HCT116 (cell line): ENCODE measurements around the gene PREP. TPM values are rescaled to one million over a fixed set of nuclear protein-coding genes. Genes with fewer than 3 reads are reported as not detected.

Source experiments
- ATAC-seq: fragments of 200-7000 bp; cut with Tn5 transposase; 2 replicates; pipeline ENCODE4 v1.9.1; 2020; ENCODE audit warnings: mild to moderate bottlenecking, moderate library complexity
- BruUV-seq: library from RNA; stranded (reverse); fragments of 400-500 nt; replicated peaks from 2 replicates; lab custom pipeline; 2021; lab: Mats Ljungman, UMichigan
- CTCF ChIA-PET: fragments of 300-600 bp; sonication (Branson Sonifier 250); formaldehyde crosslinking; loops from one replicate; lab custom pipeline; 2021; ENCODE audit warnings: antibody characterized with exemption; lab: Charles Lee
- POLR2A ChIA-PET: fragments of 300-600, 350-600 bp; sonication (Branson Sonifier 250); formaldehyde crosslinking; loops from one replicate; lab custom pipeline; 2021; ENCODE audit warnings: antibody characterized with exemption; lab: Charles Lee
- RAD21 ChIA-PET, 2 experiments: fragments of 300-600 bp; sonication (Branson Sonifier 250); formaldehyde crosslinking; loops; one replicate each; lab custom pipeline; 2023; ENCODE audit warnings: low total read pairs in 2 of 2; ENCODE audit not compliant: uncharacterized antibody in 2 of 2, unreplicated experiment in 2 of 2, low non-redundant PET in 1 of 2; lab: Charles Lee
- DNase-seq: peaks from one replicate; pipeline ENCODE4 v3.0.0-alpha.2; 2010; ENCODE audit warnings: low read depth, low spot score
- H2AFZ ChIP-seq: fragments of 200-600 bp; shearing (Covaris generic), sonication (generic); 2 replicates; pipeline ENCODE4 v1.6.1; 2017; ENCODE audit warnings: low read depth, mixed run types, mixed read lengths, antibody characterized with exemption, low read length; ENCODE audit not compliant: poor library complexity, severe bottlenecking
- H3K27ac ChIP-seq: 2 replicates; pipeline ENCODE4 v1.5.1; 2012; ENCODE audit warnings: low read depth, low read length
- H3K27me3 ChIP-seq: fragments of 200-600 bp; sonication (generic); 2 replicates; pipeline ENCODE4 v1.6.1; 2016; ENCODE audit warnings: mixed run types, low read length, mixed read lengths; ENCODE audit not compliant: insufficient read depth
- H3K36me3 ChIP-seq, 2 experiments: fragments of 200-500 bp in 1 of 2; fragments of 200-600 bp in 1 of 2; sonication (Bioruptor generic) in 1 of 2; sonication (generic) in 1 of 2; 2 replicates each; pipeline versions ENCODE4 v1.5.1 to v1.6.1; 2014 to 2016; ENCODE audit warnings: low read length in 2 of 2, inconsistent platforms in 1 of 2, mixed read lengths in 1 of 2, mixed run types in 1 of 2; ENCODE audit not compliant: insufficient read depth in 2 of 2, control insufficient read depth in 1 of 2
- H3K4me1 ChIP-seq, 2 experiments: fragments of 200-600 bp in 1 of 2; sonication (generic) in 1 of 2; 2 replicates each; pipeline versions ENCODE4 v1.5.1 to v1.6.1; 2012 to 2017; ENCODE audit warnings: low read length in 2 of 2, inconsistent platforms in 1 of 2, mild to moderate bottlenecking in 1 of 2, mixed read lengths in 1 of 2, mixed run types in 1 of 2, moderate library complexity in 1 of 2; ENCODE audit not compliant: insufficient read depth in 2 of 2, control insufficient read depth in 1 of 2
- H3K4me2 ChIP-seq: fragments of 200-600 bp; sonication (generic); 2 replicates; pipeline ENCODE4 v1.6.1; 2017; ENCODE audit warnings: mixed run types, low read length, mixed read lengths
- H3K4me3 ChIP-seq, 2 experiments: fragments of 200-600 bp in 1 of 2; sonication (generic) in 1 of 2; replicated peaks in 1 of 2; 2 replicates each; pipeline ENCODE4 v1.5.1; 2011 to 2016; ENCODE audit warnings: low read length in 2 of 2, control low read depth in 1 of 2, low read depth in 1 of 2, mild to moderate bottlenecking in 1 of 2, mixed read lengths in 1 of 2, mixed run types in 1 of 2
- H3K79me2 ChIP-seq: fragments of 200-600 bp; sonication (generic); 2 replicates; pipeline ENCODE4 v1.6.1; 2017; ENCODE audit warnings: mild to moderate bottlenecking, mixed run types, low read length, moderate library complexity, mixed read lengths; ENCODE audit not compliant: insufficient read depth
- H3K9ac ChIP-seq: fragments of 200-600 bp; sonication (generic); 2 replicates; pipeline ENCODE4 v1.6.1; 2016; ENCODE audit warnings: low read length, mixed read lengths
- H3K9me2 ChIP-seq: fragments of 200-600 bp; sonication (generic), shearing (Covaris generic); 2 replicates; pipeline ENCODE4 v1.6.1; 2017; ENCODE audit warnings: mixed run types, mild to moderate bottlenecking, moderate library complexity; ENCODE audit not compliant: insufficient read depth
- H3K9me3 ChIP-seq, 2 experiments: fragments of 200-500 bp in 1 of 2; fragments of 200-600 bp in 1 of 2; sonication (Bioruptor generic) in 1 of 2; sonication (generic) in 1 of 2; 2 replicates each; pipeline ENCODE4 v1.6.1; 2014 to 2017; ENCODE audit warnings: low read length in 2 of 2, mixed read lengths in 2 of 2, inconsistent platforms in 1 of 2, low read depth in 1 of 2, mild to moderate bottlenecking in 1 of 2, mixed run types in 1 of 2, moderate library complexity in 1 of 2; ENCODE audit not compliant: control insufficient read depth in 1 of 2, insufficient read depth in 1 of 2
- H4K20me1 ChIP-seq: fragments of 200-600 bp; sonication (generic), shearing (Covaris generic); 2 replicates; pipeline ENCODE4 v1.6.1; 2017; ENCODE audit warnings: mixed run types, mild to moderate bottlenecking, moderate library complexity; ENCODE audit not compliant: insufficient read depth
- CBX3 ChIP-seq: IDR thresholded peaks from 2 replicates; pipeline ENCODE4 v1.6.1; 2012; ENCODE audit warnings: low read depth
- CTCF ChIP-seq, 3 experiments: fragments of 200-600 bp in 1 of 3; sonication (generic) in 1 of 3; IDR thresholded peaks in 2 of 3; conservative IDR thresholded peaks in 1 of 3; 2 replicates each; pipeline ENCODE4 v1.5.1; 2012 to 2017; ENCODE audit warnings: low read depth in 2 of 3, low read length in 2 of 3, antibody characterized with exemption in 1 of 3, borderline replicate concordance in 1 of 3, control low read depth in 1 of 3, mild to moderate bottlenecking in 1 of 3, mixed read lengths in 1 of 3, mixed run types in 1 of 3, moderate library complexity in 1 of 3; ENCODE audit not compliant: insufficient read depth in 1 of 3
- EGR1 ChIP-seq: IDR thresholded peaks from 2 replicates; pipeline ENCODE4 v1.6.1; 2012; ENCODE audit warnings: low read depth
- ELF1 ChIP-seq: IDR thresholded peaks from 2 replicates; pipeline ENCODE4 v1.6.1; 2012; ENCODE audit warnings: low read depth, borderline replicate concordance
- EZH2 ChIP-seq: fragments of 200-600 bp; sonication (generic); IDR thresholded peaks from 2 replicates; pipeline ENCODE4 v1.6.1; 2017; ENCODE audit warnings: antibody characterized with exemption, mixed run types
- FOSL1 ChIP-seq: IDR thresholded peaks from 2 replicates; pipeline ENCODE4 v1.6.1; 2012; ENCODE audit warnings: low read depth
- JUND ChIP-seq: IDR thresholded peaks from 2 replicates; pipeline ENCODE4 v1.6.1; 2012
- POLR2A ChIP-seq: IDR thresholded peaks from 2 replicates; pipeline ENCODE4 v1.7.0; 2011; ENCODE audit warnings: borderline replicate concordance; ENCODE audit not compliant: insufficient read depth, insufficient read length; ENCODE audit errors: extremely low read depth
- REST ChIP-seq: IDR thresholded peaks from 2 replicates; pipeline ENCODE4 v1.6.1; 2012; ENCODE audit warnings: low read depth
- SRF ChIP-seq: IDR thresholded peaks from 2 replicates; pipeline ENCODE4 v1.6.1; 2012; ENCODE audit warnings: low read depth
- ZFX ChIP-seq: fragments of 450-650 bp; IDR thresholded peaks from 2 replicates; pipeline ENCODE4 v1.6.1; 2017
- intact Hi-C: fragments of 100-400 bp; cut with micrococcal nuclease; formaldehyde crosslinking; loops from 2 replicates; pipeline ENCODE4 v1.10.0; 2022
- total RNA-seq: library from RNA; stranded (reverse); gene quantifications from one replicate; pipeline ENCODE4 v1.2.1, GENCODE V29; 2021; ENCODE audit not compliant: unreplicated experiment

Gene PREP
- total RNA-seq, 1 experiment from 2014 or later: 53.5 TPM

GRCh38 chr6:105280033-105280432, 122.8 kb downstream of the PREP start:
- Histone ChIP-seq H3K79me2 (no peaks in the 10 kb centered on the region), H3K9ac (no peak overlapping the region), H3K9me3 (no peaks in the 10 kb centered on the region), H3K27me3 (no peaks in the 10 kb centered on the region), H4K20me1 (no peaks in the 10 kb centered on the region), H3K4me3 (no peak overlapping the region), H3K36me3 (peaks cover 3 to 6% of the 10 kb centered on the region in 2 experiments; a peak in 1 of 4 replicates), H3K9me2 (no peaks in the 10 kb centered on the region), H2AFZ (no peak overlapping the region), H3K4me2 (no peak overlapping the region), H3K4me1 (no peaks in the 10 kb centered on the region), H3K27ac (no peak overlapping the region)
- ATAC-seq: no peak
- ChIA-PET CTCF (interaction anchor here (1.0 kb wide), 1 partner anchor 10 kb away, joined by 3 read pairs; no protein-coding TSS in a partner anchor), RAD21 (no interaction called here), POLR2A (no interaction called here)
- no TSS peak for BruUV-seq
- intact Hi-C loops: no loop called here
- TF ChIP-seq EGR1 (no peak), CBX3 (no peak), CTCF (IDR thresholded peaks at IDR 0.05 in 2 of 3, conservative IDR thresholded peaks at IDR 0.05 in 1 of 3; ENCODE audit: borderline replicate concordance in 1 of 3, insufficient read depth in 1 of 3, low read depth in 2 of 3, low read length in 2 of 3) (no peak), ELF1 (no peak), SRF (no peak), EZH2 (no peak), ZFX (no peak)
- DNase-seq: no peak

GRCh38 chr6:105279463-105279862, 123.4 kb downstream of the PREP start:
- Histone ChIP-seq H3K79me2 (no peaks in the 10 kb centered on the region), H3K27ac (no peak overlapping the region), H2AFZ (no peak overlapping the region), H4K20me1 (no peaks in the 10 kb centered on the region), H3K36me3 (peaks cover 3 to 6% of the 10 kb centered on the region in 2 experiments; a peak in 1 of 4 replicates), H3K4me3 (no peak overlapping the region), H3K9me2 (no peaks in the 10 kb centered on the region), H3K9me3 (no peaks in the 10 kb centered on the region), H3K9ac (no peak overlapping the region), H3K27me3 (no peaks in the 10 kb centered on the region), H3K4me1 (no peaks in the 10 kb centered on the region), H3K4me2 (no peak overlapping the region)
- CTCF ChIA-PET: no interaction called here
- intact Hi-C loops: no loop called here
- RAD21 ChIA-PET: no interaction called here
- BruUV-seq: no TSS peak
- POLR2A ChIA-PET: no interaction called here
- ATAC-seq (no peak), DNase-seq (no peak)
- TF ChIP-seq ELF1: no peak
- no peak for TF ChIP-seq FOSL1
- TF ChIP-seq JUND: no peak
- no peak for TF ChIP-seq POLR2A
- no peak for TF ChIP-seq REST
